GM23338 (cell line): ENCODE results near the gene MARCHF2. TPM values are rescaled to one million over a fixed set of nuclear protein-coding genes. Genes with fewer than 3 reads are reported as not detected.

Experiments used
- ATAC-seq: fragments of 200-7000 bp; cut with Tn5 transposase; 3 replicates; pipeline ENCODE4 v1.9.1; 2020
- DNase-seq: peaks from one replicate; pipeline ENCODE4 v3.0.0-alpha.2; 2015; ENCODE audit warnings: low spot score
- H2AFZ ChIP-seq: fragments of 200-600 bp; sonication (generic); 2 replicates; pipeline ENCODE4 v1.8.0; 2016; ENCODE audit warnings: antibody characterized with exemption, mild to moderate bottlenecking, moderate library complexity
- H3F3A ChIP-seq: fragments of 200-600 bp; sonication (generic); replicated peaks from 2 replicates; pipeline ENCODE4 v1.8.0; 2017; ENCODE audit warnings: antibody characterized with exemption, mixed run types, low read depth
- H3K27ac ChIP-seq: fragments of 200-600 bp; sonication (generic); 2 replicates; pipeline ENCODE4 v1.6.1; 2016; ENCODE audit warnings: low read depth
- H3K27me3 ChIP-seq: fragments of 200-600 bp; sonication (generic); 2 replicates; pipeline ENCODE4 v1.8.0; 2016; ENCODE audit warnings: mild to moderate bottlenecking, mixed run types, moderate library complexity; ENCODE audit not compliant: insufficient read depth
- H3K36me3 ChIP-seq: fragments of 200-600 bp; sonication (generic); 2 replicates; pipeline ENCODE4 v1.8.0; 2016; ENCODE audit warnings: mild to moderate bottlenecking; ENCODE audit not compliant: insufficient read depth
- H3K4me1 ChIP-seq: fragments of 200-600 bp; sonication (generic); 2 replicates; pipeline ENCODE4 v1.8.0; 2016; ENCODE audit warnings: mild to moderate bottlenecking, moderate library complexity; ENCODE audit not compliant: insufficient read depth
- H3K4me2 ChIP-seq: fragments of 200-600 bp; sonication (generic); 2 replicates; pipeline ENCODE4 v1.7.1; 2017; ENCODE audit warnings: mixed run types
- H3K4me3 ChIP-seq: fragments of 200-600 bp; sonication (generic); 2 replicates; pipeline ENCODE4 v1.6.1; 2016; ENCODE audit warnings: mixed run types
- H3K79me2 ChIP-seq: fragments of 200-600 bp; sonication (generic); replicated peaks from 2 replicates; pipeline ENCODE4 v1.8.0; 2017; ENCODE audit warnings: mild to moderate bottlenecking; ENCODE audit not compliant: insufficient read depth
- H3K9me2 ChIP-seq: fragments of 200-600 bp; sonication (generic); 2 replicates; pipeline ENCODE4 v1.8.0; 2017; ENCODE audit not compliant: insufficient read depth
- H4K20me1 ChIP-seq: fragments of 200-600 bp; sonication (generic); replicated peaks from 2 replicates; pipeline ENCODE4 v1.8.0; 2017; ENCODE audit warnings: mild to moderate bottlenecking; ENCODE audit not compliant: insufficient read depth
- H3K27ac Mint-ChIP-seq: 2 replicates; pipeline ENCODE4 v1.8.0; 2020; ENCODE audit warnings: inconsistent platforms, mild to moderate bottlenecking, moderate library complexity, mixed read lengths
- H3K27me3 Mint-ChIP-seq: 3 replicates; pipeline ENCODE4 v1.8.0; 2022; ENCODE audit warnings: low read depth, mild to moderate bottlenecking, moderate library complexity, mixed read lengths, inconsistent platforms; ENCODE audit not compliant: insufficient read depth, poor library complexity
- H3K36me3 Mint-ChIP-seq: 3 replicates; pipeline ENCODE4 v1.8.0; 2021; ENCODE audit warnings: low read depth, mild to moderate bottlenecking, inconsistent platforms, moderate library complexity, mixed read lengths
- H3K4me1 Mint-ChIP-seq: 3 replicates; pipeline ENCODE4 v1.8.0; 2020; ENCODE audit warnings: mild to moderate bottlenecking, inconsistent platforms, mixed read lengths
- H3K4me3 Mint-ChIP-seq: 3 replicates; pipeline ENCODE4 v1.8.0; 2021; ENCODE audit warnings: moderate library complexity, mild to moderate bottlenecking, inconsistent platforms, mixed read lengths
- H3K9me3 Mint-ChIP-seq: 3 replicates; pipeline ENCODE4 v1.8.0; 2020; ENCODE audit warnings: moderate library complexity, mild to moderate bottlenecking, inconsistent platforms, mixed read lengths
- CREB1 ChIP-seq: fragments of 250-450 bp; sonication (Bioruptor Pico); IDR thresholded peaks from 2 replicates; pipeline ENCODE4 v1.5.0; 2020; ENCODE audit warnings: low read depth, mild to moderate bottlenecking, moderate library complexity
- EZH2 ChIP-seq: fragments of 200-600 bp; sonication (generic); IDR thresholded peaks from one replicate; pipeline ENCODE4 v1.8.0; 2017; ENCODE audit warnings: antibody characterized with exemption, mild to moderate bottlenecking, low read depth; ENCODE audit not compliant: unreplicated experiment
- EZH2phosphoT487 ChIP-seq: fragments of 200-600 bp; sonication (generic); IDR thresholded peaks from one replicate; pipeline ENCODE4 v1.8.1; 2018; ENCODE audit warnings: antibody characterized with exemption; ENCODE audit not compliant: unreplicated experiment
- JUNB ChIP-seq: IDR thresholded peaks from one replicate; pipeline ENCODE4 v1.6.1; 2016; ENCODE audit warnings: antibody characterized with exemption; ENCODE audit not compliant: unreplicated experiment
- POLR2AphosphoS5 ChIP-seq: IDR thresholded peaks from 2 replicates; pipeline ENCODE4 v1.6.1; 2016; ENCODE audit warnings: antibody characterized with exemption, low read depth
- STAT1 ChIP-seq: IDR thresholded peaks from one replicate; pipeline ENCODE4 v1.6.1; 2016; ENCODE audit warnings: antibody characterized with exemption; ENCODE audit not compliant: unreplicated experiment
- ZNF114 ChIP-seq: fragments of 250-450 bp; sonication (Bioruptor Pico); IDR thresholded peaks from 2 replicates; pipeline ENCODE4 v1.5.0; 2020; ENCODE audit warnings: mild to moderate bottlenecking, moderate library complexity
- ZNF331 ChIP-seq: fragments of 250-450 bp; sonication (Bioruptor Pico); IDR thresholded peaks from 2 replicates; pipeline ENCODE4 v1.5.0; 2020; ENCODE audit warnings: low read depth, mild to moderate bottlenecking, moderate library complexity
- polyA plus RNA-seq: library from polyadenylated mRNA; unstranded; fragments of >200 nt; fragmentation: Nextera tagmentation; extraction: Ambion mirVana; gene quantifications from 2 replicates; pipeline ENCODE4 v1.2.1, GENCODE V29; 2016
- total RNA-seq: library from RNA; depleted of rRNA; stranded (reverse); fragments of >200 nt; shearing (Covaris generic); gene quantifications from 2 replicates; pipeline ENCODE4 v1.2.3, GENCODE V29; 2014
- TF ChIP-seq, protein P1 (sequence below): IDR thresholded peaks from one replicate; pipeline ENCODE4 v1.6.1; 2018; ENCODE audit warnings: antibody characterized with exemption; ENCODE audit not compliant: unreplicated experiment
- TF ChIP-seq, protein P2 (sequence below): IDR thresholded peaks from 2 replicates; pipeline ENCODE4 v1.6.1; 2016; ENCODE audit warnings: antibody characterized with exemption

The MARCHF2 gene
- total and polyA plus RNA-seq, 2 experiments from 2014 or later = 18.9 to 50.1 TPM

DNA sequence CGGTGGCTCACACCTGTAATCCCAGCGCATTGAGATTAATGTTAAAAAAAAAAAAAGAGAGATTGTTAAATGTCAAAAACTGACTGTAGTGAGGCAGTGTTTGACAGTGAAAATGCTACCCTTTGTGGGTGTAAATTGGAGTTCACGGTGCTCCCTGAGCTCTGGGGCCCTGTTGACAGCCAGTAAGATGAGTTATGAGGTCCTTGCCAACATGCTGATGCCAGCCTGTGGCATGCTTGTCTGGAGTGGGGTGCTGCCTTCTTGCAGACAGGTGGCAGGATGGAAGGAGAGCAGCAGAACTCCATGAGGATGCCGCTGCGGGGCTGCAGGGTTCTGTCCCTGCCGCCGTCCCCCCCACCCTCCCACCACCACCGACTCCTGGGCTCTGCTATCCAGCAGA, 63.4 kb downstream of the MARCHF2 start:
- no peak overlapping the region for H2AFZ ChIP-seq
- peaks cover 60% of the 10 kb centered on the region for H3F3A ChIP-seq
- DNase-seq (no peak), ATAC-seq (no peak)
- H3K9me3 Mint-ChIP-seq = no peaks in the 10 kb centered on the region
- no peak overlapping the region for H3K4me3 Mint-ChIP-seq
- peaks cover 91% of the 10 kb centered on the region for H3K36me3 Mint-ChIP-seq
- no peak overlapping the region for H3K27ac ChIP-seq
- H3K4me1 Mint-ChIP-seq = peaks cover 11% of the 10 kb centered on the region; the same call in 2 of the 3 replicates
- H3K27me3 ChIP-seq = no peaks in the 10 kb centered on the region
- peaks cover 71% of the 10 kb centered on the region for H3K36me3 ChIP-seq
- H3K27ac Mint-ChIP-seq = no peak overlapping the region
- no peak overlapping the region for H3K4me3 ChIP-seq
- no peak for TF ChIP-seq JUNB
- no peaks in the 10 kb centered on the region for H3K4me1 ChIP-seq
- no peaks in the 10 kb centered on the region for H3K9me2 ChIP-seq
- H4K20me1 ChIP-seq = peaks cover 89% of the 10 kb centered on the region
- H3K27me3 Mint-ChIP-seq = peaks cover 7% of the 10 kb centered on the region
- no peak overlapping the region for H3K4me2 ChIP-seq
- H3K79me2 ChIP-seq = peaks cover 100% of the 10 kb centered on the region

DNA sequence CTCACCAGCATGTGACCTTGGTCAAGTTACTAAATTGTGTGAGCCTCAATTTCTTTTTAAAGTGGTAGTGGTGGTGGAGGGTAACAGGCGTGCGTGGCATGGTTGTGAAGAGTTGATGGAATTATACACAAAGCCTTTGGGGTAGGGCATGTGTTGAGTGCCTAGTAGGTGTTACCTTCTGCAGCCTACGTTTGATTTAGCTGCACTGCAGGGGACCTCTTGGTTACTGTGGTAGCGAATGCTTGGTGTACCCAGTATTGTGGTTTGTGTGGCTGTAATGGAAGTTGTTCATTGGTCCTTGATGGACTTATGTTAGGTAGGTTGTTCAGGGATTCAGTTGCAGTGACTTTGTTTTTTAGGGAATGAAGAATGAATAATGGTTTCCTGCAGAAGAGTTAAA, 64.8 kb downstream of the MARCHF2 start:
- ATAC-seq (no peak), DNase-seq (no peak)
- peak overlapping the region; percentile 39; the same call in 1 of the 2 replicates for H3K27ac Mint-ChIP-seq
- H3K4me1 Mint-ChIP-seq = peaks cover 11% of the 10 kb centered on the region
- peak overlapping the region; percentile 83 for H3K27ac ChIP-seq
- H3K9me3 Mint-ChIP-seq = no peaks in the 10 kb centered on the region; the same call in 2 of the 3 replicates
- no peaks in the 10 kb centered on the region for H3K4me1 ChIP-seq
- H3K9me2 ChIP-seq = no peaks in the 10 kb centered on the region
- H3K36me3 ChIP-seq = peaks cover 70% of the 10 kb centered on the region
- peaks cover 89% of the 10 kb centered on the region for H3K36me3 Mint-ChIP-seq
- H3F3A ChIP-seq = peaks cover 55% of the 10 kb centered on the region
- H3K27me3 Mint-ChIP-seq = peaks cover 7% of the 10 kb centered on the region
- H2AFZ ChIP-seq = no peak overlapping the region
- no peak overlapping the region for H3K4me3 ChIP-seq
- peaks cover 100% of the 10 kb centered on the region for H3K79me2 ChIP-seq
- H3K27me3 ChIP-seq = no peaks in the 10 kb centered on the region
- peaks cover 91% of the 10 kb centered on the region for H4K20me1 ChIP-seq
- TF ChIP-seq POLR2AphosphoS5 (no peak), EZH2phosphoT487 (no peak), ZNF331 (CRISPR knock-in tag) (no peak), EZH2 (no peak), CREB1 (CRISPR knock-in tag) (no peak), ZNF114 (no peak), STAT1 (no peak), JUNB (no peak)
- TF ChIP-seq, protein P1, sequence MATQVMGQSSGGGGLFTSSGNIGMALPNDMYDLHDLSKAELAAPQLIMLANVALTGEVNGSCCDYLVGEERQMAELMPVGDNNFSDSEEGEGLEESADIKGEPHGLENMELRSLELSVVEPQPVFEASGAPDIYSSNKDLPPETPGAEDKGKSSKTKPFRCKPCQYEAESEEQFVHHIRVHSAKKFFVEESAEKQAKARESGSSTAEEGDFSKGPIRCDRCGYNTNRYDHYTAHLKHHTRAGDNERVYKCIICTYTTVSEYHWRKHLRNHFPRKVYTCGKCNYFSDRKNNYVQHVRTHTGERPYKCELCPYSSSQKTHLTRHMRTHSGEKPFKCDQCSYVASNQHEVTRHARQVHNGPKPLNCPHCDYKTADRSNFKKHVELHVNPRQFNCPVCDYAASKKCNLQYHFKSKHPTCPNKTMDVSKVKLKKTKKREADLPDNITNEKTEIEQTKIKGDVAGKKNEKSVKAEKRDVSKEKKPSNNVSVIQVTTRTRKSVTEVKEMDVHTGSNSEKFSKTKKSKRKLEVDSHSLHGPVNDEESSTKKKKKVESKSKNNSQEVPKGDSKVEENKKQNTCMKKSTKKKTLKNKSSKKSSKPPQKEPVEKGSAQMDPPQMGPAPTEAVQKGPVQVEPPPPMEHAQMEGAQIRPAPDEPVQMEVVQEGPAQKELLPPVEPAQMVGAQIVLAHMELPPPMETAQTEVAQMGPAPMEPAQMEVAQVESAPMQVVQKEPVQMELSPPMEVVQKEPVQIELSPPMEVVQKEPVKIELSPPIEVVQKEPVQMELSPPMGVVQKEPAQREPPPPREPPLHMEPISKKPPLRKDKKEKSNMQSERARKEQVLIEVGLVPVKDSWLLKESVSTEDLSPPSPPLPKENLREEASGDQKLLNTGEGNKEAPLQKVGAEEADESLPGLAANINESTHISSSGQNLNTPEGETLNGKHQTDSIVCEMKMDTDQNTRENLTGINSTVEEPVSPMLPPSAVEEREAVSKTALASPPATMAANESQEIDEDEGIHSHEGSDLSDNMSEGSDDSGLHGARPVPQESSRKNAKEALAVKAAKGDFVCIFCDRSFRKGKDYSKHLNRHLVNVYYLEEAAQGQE = no peak
- TF ChIP-seq, protein P2, sequence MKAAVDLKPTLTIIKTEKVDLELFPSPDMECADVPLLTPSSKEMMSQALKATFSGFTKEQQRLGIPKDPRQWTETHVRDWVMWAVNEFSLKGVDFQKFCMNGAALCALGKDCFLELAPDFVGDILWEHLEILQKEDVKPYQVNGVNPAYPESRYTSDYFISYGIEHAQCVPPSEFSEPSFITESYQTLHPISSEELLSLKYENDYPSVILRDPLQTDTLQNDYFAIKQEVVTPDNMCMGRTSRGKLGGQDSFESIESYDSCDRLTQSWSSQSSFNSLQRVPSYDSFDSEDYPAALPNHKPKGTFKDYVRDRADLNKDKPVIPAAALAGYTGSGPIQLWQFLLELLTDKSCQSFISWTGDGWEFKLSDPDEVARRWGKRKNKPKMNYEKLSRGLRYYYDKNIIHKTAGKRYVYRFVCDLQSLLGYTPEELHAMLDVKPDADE = no peak
- no peak overlapping the region for H3K4me3 Mint-ChIP-seq
- no peak overlapping the region for H3K4me2 ChIP-seq
